Activated CD8-positive, alpha-beta memory T cell treated with anti-CD3 and anti-CD28 coated beads, Interleukin-2, amount 50 U/mL, for 1 hour (primary cell): ENCODE measurements around the gene TAX1BP3.
"Not testable (repeated sequence)": the region's sequence is repeated elsewhere in the genome, so short reads cannot be mapped to it uniquely, and the experiment has no call there.

Experiments used
- DNase-seq: peaks from one replicate; pipeline ENCODE4 v3.0.0-alpha.2; 2020; ENCODE audit errors: extremely low read depth

TAX1BP3 gene

GRCh38 chr17:3668279-3669084 lies at the start of gene TAX1BP3, which contains the start of gene EMC6:
TAX1BP3 (minus strand) TSS chr17:3668578; CDS start chr17:3668526, 52 bp downstream.
EMC6 (plus strand) TSS chr17:3668812; CDS start chr17:3669147, 335 bp downstream.
- peak; percentile 95 for DNase-seq

- DNase-seq: no peak
These were observed 46.9 kb upstream of the TAX1BP3 start for GRCh38 chr17:3715296-3715695.

- DNase-seq: no peak
These were observed 44.6 kb upstream of the TAX1BP3 start for GRCh38 chr17:3712811-3713463.

- peak; percentile 56 for DNase-seq
These were observed 42.6 kb upstream of the TAX1BP3 start for GRCh38 chr17:3710951-3711383.

GRCh38 chr17:3708366-3708765 lies 40.0 kb upstream of the TAX1BP3 start:
- no peak for DNase-seq

GRCh38 chr17:3705718-3705984 lies 37.3 kb upstream of the TAX1BP3 start:
- DNase-seq: not testable (repeated sequence)

- DNase-seq: no peak
These were observed 36.7 kb upstream of the TAX1BP3 start for GRCh38 chr17:3704931-3705717.

- DNase-seq: not testable (repeated sequence)
These were observed 33.7 kb upstream of the TAX1BP3 start for GRCh38 chr17:3702041-3702539.

GRCh38 chr17:3699951-3700350 lies 31.6 kb upstream of the TAX1BP3 start:
- DNase-seq: no peak

GRCh38 chr17:3698139-3698538 lies 29.8 kb upstream of the TAX1BP3 start:
- no peak for DNase-seq

- DNase-seq: no peak
These were observed 28.7 kb upstream of the TAX1BP3 start for GRCh38 chr17:3697103-3697476.

GRCh38 chr17:3695723-3696411 lies 27.5 kb upstream of the TAX1BP3 start, which contains the start of gene P2RX5:
P2RX5 (minus strand) TSS chr17:3696155; CDS start chr17:3696005, 150 bp downstream.
- DNase-seq: no peak

- no peak for DNase-seq
These were observed 26.8 kb upstream of the TAX1BP3 start for GRCh38 chr17:3695129-3695722.

GRCh38 chr17:3693829-3694231 lies 25.5 kb upstream of the TAX1BP3 start:
- DNase-seq: no peak

GRCh38 chr17:3693141-3693540 lies 24.8 kb upstream of the TAX1BP3 start:
- no peak for DNase-seq

GRCh38 chr17:3692346-3692745 lies 24.0 kb upstream of the TAX1BP3 start:
- DNase-seq: no peak

- no peak for DNase-seq
These were observed 23.3 kb upstream of the TAX1BP3 start for GRCh38 chr17:3691617-3692067.

- no peak for DNase-seq
These were observed 21.8 kb upstream of the TAX1BP3 start for GRCh38 chr17:3690094-3690715.

GRCh38 chr17:3689262-3690093 lies 21.1 kb upstream of the TAX1BP3 start:
- no peak for DNase-seq

- no peak for DNase-seq
These were observed 20.5 kb upstream of the TAX1BP3 start for GRCh38 chr17:3688852-3689261.
